GM21360 (cell line): ENCODE data around the gene RGS9.
"Not testable (repeated sequence)": the region's sequence is repeated elsewhere in the genome, so short reads cannot be mapped to it uniquely, and the experiment has no call there.

Experiments used
- ATAC-seq: cut with Tn5 transposase; IDR thresholded peaks from one replicate; pipeline ENCODE4 v1.9.1; 2021; ENCODE audit warnings: mild to moderate bottlenecking, moderate library complexity; ENCODE audit not compliant: unreplicated experiment

RGS9 gene

GRCh38 chr17:65137021-65137939, at the start of gene RGS9:
RGS9 (plus strand) TSS chr17:65137370; CDS start chr17:65137541, 171 bp downstream.
- peak; percentile 94 for ATAC-seq

- no peak for ATAC-seq
Measured at GRCh38 chr17:65088621-65089360, 48.4 kb upstream of the RGS9 start.

GRCh38 chr17:65092262-65092661, 44.9 kb upstream of the RGS9 start:
- ATAC-seq: no peak

DNA sequence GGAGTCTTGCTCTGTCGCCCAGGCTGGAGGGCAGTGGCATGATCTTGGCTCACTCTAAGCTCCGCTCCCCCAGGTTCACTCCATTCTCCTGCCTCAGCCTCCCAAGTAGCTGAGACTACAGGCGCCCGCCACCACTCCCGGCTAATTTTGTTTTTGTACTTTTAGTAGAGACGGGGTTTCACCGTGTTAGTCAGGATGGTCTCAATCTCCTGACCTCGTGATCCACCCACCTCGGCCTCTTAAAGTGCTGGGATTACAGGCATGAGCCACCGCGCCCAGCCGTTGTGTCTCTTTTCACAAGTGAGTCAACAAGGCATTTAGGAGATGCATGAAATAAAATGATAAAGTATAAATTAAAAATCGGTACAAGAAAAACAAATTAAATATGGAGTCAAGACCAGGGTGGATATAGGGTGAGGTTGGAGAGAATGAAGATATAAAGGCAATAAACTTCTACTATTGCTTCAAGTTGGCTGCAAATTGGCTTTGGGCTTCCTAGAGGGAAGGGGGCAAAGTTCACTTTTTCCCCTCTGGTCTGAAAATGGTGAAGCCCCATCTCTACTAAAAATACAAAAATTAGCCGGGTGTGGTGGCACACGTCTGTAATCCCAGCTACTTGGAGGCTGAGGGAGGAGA, 44.3 kb upstream of the RGS9 start:
- not testable (repeated sequence) for ATAC-seq

DNA sequence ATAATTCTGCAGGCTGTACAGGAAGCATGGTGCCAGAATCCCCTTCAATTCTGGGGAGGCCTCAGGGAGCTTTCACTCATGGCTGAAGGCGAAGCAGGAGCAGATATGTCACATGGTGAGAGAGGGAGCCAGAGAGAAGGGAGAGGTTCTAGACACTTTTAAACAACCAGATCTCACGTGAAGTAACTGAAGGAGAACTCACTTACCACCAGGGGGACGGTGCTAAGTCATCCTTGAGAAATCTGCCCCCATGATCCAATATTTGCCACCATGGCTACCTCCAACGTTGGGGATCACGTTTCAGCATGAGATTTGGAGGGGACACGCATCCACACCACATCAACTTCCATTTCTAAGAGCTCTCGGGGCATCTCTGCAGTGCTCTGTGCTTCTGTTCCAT, 43.2 kb upstream of the RGS9 start:
- ATAC-seq: no peak

DNA sequence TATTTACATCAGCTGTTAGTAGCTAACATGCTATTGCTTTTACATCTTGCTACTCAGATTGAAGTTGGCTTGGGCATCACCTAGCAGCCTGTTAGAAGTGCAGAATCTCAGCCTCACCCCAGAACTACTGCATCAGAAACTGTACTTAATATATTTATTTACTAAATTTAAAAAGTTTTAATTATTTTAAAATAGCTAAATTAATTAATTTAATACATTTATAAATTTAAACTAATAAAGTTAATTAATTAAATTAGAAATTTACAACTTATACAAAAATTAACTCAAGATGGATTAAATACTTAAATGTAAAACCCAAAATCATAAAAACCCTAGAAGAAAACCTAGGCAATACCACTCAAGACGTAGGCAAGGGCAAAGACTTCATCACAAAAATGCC, 41.7 kb upstream of the RGS9 start:
- ATAC-seq: no peak

- not testable (repeated sequence) for ATAC-seq
Measured at GRCh38 chr17:65096382-65096781, 40.8 kb upstream of the RGS9 start.

GRCh38 chr17:65097110-65097509, 40.1 kb upstream of the RGS9 start:
- no peak for ATAC-seq

- ATAC-seq: no peak
Measured at GRCh38 chr17:65099475-65099874, 37.7 kb upstream of the RGS9 start.

DNA sequence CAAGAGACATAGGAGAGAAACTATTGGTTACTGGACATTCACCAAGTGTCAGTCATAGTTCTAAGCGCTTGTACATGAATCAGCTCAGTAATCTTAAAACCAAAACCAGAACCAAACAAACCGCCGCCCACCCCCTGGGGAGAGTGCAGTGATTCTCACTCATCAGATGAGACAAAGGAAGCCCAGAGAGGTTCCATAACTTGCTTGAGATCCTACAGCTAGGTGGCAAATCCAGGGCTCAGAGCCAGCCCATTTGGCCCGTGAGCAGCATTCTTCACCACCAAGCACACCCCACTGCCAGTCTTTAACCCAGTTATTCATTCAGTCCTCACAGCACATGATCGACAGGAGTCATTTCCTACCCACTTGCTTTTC, 37.2 kb upstream of the RGS9 start:
- ATAC-seq: peak; percentile 64

DNA sequence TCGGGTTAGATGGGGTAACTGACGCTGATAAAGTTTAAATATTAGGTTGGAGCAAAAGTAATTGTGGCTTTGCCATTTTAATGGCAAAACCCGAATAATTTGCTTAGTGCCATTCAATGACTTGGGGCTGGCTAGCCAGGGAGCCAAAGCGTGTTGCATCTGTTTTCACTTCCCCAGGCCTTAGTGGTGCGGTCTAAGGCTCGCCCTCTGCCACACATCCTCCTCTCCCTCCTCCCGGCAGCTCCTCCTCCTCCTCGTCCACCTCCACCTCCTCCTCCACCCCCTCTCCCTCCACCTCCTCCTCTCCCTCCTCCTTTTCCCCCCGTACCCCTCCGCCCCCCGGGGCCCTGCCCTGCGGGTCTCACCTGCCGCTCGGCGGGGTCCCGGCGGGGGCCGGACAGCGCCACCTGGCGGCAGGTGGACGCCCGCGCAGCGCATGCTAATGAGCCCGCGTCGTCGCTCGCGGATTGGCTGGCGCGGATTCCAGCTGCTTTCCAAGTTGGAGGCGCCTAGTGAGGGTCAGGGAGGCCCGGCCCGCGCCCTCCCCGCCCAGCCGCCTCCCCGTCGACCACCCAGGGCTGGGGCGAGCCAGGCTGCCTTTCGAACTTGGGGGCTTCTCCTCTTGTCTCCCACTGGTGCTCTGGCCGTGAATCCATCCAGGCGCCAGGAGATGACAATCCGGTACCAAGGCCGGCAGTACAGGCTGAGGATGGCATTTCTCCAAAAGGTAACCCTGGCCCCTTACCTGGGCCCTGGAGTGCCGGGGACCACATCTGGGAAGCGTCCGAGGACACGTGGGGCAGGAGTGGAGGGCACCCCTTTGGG, 36.6 kb upstream of the RGS9 start:
- ATAC-seq: peak; percentile 76

DNA sequence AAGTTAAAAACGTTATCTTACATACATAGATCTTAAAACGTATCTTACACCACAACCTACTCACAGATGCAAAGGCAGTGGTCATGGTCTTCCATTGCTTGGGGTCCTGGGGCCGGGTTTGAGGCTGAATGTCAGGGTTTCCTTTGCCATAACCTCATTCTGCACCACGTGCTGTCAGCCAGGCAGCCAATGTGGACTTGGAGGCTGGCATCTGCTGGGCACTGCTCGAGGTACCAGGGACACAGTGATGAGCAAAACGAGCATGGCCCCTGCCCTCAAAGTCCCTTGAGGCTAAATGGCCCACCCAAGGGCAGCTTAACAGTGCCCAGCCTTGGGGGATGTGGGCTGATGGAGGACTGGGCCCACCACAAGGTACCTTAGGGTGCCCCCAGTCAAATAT, 35.8 kb upstream of the RGS9 start:
- ATAC-seq: no peak

- no peak for ATAC-seq
Measured at GRCh38 chr17:65102235-65102634, 34.9 kb upstream of the RGS9 start.

DNA sequence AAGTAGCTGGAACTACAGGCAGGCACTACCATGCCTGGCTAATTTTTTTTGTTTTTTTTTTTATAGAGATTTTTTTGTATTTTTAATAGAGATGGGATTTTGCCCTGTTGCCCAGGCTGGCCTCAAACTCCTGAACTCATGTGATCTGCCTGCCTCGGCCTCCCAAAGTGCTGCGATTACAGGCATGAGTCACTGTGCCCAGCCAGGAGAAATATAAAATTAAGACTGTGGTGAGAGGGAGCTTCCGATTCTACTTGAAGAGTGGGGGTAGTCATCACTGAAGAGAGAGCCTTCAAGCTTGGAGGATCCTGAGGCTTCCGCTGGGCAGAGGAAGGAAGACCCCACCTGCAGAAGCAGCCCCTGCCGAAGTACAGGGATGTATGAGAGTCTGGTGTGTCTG, 34.4 kb upstream of the RGS9 start:
- no peak for ATAC-seq

DNA sequence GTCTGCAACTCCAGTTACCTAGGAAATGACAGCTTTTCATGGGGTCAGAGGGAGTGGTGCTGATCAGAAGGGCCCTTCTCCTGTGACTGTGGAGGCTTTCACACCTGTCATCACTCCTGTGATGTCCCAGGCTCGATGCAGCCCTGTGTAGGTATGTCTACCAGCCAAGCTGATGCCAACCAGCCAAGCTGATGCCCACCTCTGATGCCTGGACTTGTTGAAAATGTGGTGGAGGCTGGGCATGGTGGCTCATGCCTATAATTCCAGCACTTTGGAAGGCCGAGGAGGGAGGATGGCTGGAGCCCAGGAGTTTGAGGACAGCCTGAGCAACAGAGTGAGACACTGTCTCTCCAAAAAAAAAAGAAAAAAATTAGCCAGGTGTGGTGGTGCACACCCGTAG, 33.7 kb upstream of the RGS9 start:
- no peak for ATAC-seq

GRCh38 chr17:65103896-65104295, 33.3 kb upstream of the RGS9 start:
- no peak for ATAC-seq

DNA sequence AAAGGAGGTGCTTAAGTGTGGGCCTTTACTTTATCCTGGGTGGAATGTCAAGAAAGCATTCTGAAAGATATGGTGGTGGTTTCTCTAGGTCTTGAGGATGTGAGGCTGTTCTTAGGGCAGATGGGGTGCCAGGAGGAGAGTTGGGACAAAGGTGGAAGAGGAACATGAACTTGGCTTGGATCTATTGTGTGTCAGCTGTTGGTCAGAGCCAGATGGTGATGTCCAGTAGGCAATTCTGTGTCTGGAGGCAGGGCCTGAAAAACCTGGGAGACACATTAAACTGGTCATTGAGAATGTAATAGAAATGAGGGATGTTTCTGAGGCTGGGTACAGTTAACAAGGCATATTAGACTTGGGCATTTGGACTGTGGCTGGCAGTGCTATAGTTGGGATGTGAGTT, 32.6 kb upstream of the RGS9 start:
- no peak for ATAC-seq

- ATAC-seq: no peak
Measured at GRCh38 chr17:65104973-65105372, 32.2 kb upstream of the RGS9 start.

DNA sequence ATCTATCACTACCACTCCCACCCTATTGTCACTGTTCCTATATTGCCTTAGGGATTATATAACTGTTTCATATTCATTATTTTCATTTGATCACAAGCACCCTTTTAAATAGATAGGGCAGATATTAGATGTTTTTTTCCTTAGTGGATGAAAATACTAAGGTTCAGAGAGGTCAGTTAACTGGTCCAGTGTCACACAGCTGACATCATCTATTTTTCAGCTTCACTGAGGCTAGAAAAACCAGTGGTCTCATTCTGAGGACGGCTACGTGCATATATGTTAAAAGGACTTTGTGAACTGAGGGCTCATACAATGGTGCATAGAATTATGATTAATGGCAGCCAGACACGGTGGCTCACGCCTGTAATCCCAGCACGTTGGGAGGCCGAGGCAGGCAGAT, 29.0 kb upstream of the RGS9 start:
- ATAC-seq: no peak

DNA sequence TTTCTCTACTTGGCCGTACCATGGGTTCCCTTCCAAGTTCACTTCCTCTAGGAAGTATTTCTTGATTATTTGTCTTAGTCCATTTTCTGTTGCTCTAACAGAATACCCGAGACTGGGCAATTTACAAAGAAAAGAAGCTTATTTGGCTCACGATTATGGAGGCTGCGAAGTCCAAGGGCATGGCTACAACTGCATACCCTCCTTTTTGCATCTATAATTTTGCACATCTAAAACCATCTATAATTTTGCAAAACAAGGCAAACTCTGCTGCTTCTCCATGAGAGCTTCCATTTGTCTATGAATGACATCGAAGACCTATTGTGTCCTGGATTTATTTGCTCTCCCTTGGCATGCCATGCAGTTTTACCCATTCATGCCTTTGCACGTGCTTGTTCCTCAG, 27.6 kb upstream of the RGS9 start:
- ATAC-seq: no peak
